ENCODE data around the gene HNRNPU.

Gene HNRNPU

DNA sequence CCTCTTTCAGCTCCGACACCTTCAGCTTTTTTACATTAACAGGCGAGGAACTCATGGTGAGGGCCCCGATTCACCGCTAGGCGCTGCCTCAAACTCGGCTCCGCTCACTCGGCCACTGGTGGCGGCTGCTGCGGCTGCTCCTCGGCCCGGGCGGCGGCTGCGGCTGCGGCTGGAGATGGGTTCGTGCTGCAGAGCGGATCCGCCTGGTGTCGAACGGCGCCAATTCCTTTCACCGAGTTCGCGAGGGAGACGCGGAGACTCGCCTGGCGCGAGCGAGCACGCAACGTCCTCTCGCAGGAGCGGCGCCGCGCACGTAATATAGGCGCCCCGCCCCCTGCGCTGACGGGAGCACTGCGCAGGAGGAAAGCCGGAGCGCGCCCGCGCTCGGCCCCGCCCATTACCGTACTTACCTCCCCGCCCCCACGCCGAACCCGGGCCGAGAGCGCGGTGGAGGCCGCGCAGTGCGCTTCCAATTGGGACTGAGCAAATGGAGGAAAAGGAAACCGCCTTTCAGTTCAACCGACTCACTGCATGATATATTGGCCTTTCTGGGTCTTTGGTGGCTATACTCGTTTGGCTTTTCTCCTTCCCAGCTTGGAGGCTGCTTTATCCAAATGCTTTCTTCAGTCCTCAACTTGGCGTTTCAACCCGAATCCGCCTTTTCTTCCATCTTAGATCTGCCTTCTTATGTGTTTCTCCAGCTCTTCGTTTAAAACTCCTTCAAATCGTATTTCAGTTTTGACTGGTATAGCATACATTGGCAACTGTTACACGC is at the start of gene HNRNPU:
Gene HNRNPU (minus strand): TSS at position 291 of the 775 bp plus-strand sequence. CDS start 236 bp downstream, at position 55.
- peak; percentile 97 for DNase-seq

DNA sequence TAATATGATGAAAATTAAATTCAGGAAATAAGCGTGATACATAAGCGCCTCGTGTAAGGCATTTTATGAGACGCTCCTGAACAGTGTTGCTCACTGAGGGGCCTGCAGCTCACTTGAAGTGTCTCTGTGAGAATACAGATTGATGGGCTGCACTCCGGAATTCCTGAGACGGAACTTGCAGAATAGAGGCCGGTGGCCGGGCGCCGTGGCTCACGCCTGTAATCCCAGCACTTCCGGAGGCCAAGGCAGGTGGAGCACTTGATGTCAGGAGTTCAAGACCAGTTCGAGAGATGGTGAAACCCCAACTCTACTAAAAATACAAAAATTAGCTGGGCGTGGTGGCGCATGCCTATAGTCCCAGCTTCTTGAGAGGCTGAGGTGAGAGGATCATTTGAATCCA is 49.5 kb upstream of the HNRNPU start:
- DNase-seq = no peak

DNA sequence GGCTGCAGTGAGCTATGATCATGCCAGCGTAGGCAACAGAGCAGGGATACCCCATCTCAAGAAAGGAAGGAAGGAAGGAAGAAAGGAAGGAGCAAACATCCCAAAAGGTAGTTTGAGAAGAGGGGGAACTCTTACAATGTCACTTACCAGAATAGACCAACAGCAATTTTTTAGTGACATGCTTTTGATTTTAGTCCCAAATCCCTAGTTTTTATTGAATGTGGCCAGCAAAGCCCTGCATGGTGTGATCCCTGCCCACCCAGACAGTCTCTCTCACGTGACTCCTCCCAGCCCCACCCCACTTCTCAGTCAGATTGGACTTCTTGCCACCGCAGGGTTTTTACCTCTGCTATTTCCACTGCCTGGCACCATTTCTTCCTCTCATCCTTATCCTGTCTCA is 39.8 kb upstream of the HNRNPU start:
- DNase-seq = no peak

DNA sequence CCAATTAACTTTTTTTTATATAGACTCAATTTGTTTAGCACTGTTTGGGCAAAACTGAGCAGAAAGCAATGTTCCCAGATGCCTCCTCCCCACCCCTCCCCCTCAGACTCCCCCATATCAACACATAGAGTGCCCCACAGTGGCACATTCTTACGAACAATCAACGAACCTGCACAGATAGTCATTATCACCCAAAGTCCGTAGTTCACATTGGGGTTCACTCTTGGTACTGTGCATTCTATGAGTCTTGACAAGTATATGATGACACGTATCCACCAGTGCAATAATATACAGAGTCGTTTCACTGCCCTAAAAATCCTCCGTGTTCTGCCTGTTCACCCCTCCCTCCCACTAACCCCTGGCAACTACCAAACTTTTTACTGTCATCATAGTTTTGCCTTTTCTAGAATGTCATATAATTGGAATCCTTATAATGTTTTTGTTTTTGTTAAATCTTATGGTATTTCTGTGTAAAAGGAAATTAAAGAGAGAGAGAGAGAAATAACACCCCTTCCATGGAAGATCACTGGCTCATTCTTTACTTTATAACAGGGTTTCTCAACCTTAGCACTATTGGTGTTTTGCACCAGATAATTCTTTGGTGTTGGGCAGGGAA is 37.2 kb upstream of the HNRNPU start:
- no peak for DNase-seq

DNA sequence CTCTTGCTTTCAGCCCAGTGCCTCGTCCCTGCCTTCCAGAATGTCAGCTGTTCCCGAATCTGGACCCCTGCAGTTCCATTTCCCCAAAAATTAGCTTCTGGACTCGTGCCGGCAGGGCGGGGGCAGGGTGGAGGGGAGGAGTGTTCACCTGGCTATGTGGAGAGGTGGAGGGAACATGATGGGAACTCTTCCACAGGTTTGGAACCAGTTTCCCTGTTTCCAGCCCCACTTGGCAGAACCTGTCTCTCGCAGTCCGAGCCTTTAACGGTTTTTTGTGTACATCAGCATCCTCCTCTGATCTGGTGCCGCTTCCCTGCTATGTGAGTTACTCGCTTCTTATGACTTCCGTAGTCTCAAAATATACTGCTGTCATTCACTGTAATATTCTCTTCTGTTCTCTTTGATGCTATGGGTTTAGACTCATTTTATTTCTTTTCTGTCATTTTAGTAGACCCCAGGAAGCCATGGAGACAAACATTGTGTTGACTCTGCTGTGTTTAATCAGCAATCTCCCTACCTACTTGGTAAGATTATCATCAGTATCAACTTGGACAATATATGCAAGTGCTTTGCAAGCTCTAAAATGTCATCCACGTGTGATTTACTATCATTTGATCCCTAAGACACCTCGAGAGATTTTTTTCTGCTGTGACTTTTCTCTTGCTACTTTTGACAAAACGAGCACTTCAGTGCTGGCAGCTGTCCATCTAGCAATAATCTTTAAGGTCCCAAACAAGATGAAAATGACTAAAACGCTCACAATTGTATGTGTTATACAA is 33.3 kb upstream of the HNRNPU start:
- DNase-seq = no peak

DNA sequence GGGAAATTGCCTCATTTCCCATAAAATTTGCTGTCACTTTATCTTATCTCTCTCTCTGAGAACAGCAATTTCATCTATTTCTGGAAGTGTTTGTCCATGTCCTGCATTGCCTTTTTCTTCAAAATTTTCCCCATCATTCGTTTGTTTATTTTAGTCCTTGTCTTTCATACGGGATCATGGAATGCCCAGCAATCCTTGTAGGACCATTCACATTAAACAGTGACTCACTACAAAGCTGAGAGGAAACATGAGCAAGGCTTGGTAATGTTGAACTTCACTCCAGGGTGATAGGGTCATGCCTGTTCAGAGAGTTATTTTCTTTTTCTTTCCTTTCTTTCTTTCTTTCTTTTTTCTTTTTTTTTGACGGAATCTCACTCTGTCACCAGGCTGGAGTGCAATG is 32.2 kb upstream of the HNRNPU start:
- peak; percentile 72 for DNase-seq

DNA sequence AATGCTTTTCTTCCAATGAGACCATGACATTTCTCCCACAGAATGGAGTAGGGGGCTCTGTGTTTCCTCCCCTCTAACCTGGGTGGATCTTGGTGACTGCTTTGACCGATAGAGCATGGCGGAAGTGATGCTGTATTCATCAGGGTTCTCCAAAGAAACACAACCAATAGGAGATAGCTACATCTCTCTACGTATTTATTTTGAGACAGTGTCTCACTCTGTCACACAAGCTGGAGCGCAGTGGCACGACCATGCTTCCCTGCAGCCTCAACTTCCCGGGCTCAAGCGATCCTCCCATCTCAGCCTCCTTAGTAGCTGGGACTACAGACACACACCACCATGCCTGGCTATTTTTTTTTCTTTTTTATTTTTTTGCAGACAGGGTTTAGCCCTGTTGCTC is 29.5 kb upstream of the HNRNPU start:
- no peak for DNase-seq

DNA sequence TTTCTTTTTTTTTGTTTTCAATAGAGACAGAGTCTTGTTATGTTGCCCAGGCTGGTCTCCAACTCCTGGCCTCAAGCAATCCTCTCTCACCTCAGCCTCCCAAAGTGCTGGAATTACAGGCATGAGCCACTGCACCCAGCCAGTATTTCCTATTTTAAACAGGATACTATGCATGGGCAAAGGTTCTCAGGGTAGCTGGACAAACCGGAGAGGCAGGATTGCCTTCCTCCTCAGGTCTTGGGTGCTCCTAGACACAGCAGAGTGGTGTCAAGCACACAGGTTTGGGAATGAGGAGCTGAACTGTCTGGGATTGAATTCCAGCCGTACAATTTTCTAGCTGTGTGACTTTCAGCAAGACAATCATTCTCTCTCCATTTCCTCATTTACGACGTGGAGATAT is 22.9 kb upstream of the HNRNPU start:
- DNase-seq = no peak

DNA sequence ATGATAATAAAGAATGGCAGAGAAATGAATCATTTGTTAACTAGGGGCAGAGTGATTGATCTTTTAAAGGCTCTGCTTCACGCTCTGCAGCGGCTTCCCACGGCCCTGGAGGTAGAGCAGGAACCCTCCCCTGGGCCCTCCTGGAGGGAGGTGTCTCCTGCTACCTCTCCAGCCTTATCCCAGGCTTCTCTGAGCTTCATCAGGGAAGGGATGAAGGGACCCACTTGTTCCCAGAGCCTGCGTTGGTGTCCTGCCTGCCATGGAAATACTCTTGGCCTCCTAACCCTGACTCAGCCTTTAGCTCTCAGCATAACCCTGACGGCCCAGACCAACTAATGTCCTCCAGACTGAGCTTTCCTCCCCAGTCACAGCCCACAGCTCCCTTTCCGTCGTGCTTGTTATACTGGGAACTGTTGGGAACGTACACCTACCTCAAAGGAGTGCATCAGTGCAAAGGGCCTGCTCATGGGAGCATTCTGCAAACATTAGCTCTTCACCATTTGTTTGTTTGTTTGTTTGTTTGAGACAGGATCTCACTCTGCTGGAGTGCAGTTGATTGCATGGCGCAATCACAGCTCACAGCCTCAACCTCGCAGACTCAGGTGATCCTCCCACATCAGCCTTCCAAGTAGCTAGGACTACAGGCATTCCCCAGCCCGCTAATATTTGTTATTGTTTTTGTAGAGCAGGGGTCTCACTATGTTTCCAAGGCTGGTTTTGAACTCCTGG is 17.4 kb upstream of the HNRNPU start:
- no peak for DNase-seq

DNA sequence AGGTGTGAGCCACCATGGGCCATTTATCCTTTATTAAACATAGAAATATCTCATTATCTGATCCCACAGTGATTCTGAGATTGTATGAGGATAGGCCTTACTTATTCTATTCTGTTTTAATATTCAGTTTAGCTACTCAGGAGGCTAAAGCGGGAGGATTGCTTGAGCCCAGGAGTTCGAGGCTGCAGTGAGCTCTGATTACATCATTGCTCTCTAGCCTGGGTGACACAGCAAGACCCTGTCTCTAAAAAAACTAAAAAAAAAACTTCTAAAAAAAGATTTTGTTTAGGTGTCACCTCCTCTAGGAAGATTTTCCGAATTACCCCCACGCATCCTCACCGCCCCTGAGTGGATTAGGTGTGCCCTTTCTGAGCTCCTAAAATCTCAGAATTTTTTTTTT is 14.3 kb upstream of the HNRNPU start:
- DNase-seq = no peak

DNA sequence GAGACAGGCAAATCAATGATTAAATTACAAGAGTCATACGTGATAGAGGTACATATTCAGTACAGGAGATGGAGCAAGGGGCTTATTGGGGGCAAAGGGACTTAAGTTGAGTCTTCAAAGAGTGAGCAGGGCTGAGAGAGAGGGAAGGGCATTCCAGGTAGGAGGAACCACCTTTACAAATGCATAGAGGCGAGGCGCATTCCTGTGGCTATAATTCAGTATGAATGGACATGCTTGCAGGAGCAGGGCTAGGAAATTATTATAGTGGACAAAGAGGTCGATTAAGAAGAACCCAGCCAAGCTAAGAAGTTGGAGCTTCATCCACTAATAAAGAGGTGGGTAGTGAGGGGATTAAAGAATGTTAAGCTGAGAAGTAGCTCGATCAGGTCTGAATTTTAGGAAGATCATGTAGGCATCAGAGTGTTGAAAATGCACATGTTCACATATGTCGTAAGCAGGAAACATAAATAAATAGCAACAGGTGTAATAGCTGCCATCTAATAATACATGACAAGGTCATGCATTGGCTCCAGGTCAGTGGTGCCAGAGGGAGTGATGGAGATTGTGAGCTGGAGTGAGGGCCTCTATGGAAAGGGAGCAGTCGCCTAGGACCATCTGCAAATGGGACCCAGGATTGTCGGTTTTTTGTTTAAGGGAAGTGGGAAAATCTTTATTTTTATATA is 12.0 kb upstream of the HNRNPU start:
- DNase-seq = no peak

DNA sequence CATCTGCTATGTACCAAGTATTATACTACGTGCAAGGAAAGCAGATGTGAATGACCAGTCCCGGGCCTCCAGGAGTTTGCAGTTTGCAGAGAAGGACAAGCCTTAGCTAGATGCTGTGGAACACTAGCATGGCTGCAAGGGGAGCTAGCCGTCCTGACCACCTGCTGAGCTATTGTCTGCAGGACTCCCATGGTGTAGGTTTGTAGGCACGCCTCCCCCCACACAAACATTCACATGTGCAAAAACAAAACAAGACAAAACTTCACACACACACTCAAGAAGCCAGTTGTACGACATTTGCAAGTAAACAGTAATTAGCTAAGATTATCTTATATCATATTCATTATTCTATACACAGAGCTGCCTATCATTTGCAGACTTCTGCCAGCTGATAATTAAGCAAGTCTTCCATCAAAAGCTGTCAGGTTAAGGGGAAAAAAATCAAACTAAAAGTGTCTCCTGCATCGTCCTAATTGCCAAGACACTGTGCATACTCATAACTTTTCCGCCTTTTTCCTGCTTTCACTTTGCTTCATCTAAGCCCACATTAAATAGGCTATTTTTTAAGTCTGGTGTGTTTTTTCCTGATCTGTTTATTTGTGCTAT is 10.7 kb upstream of the HNRNPU start:
- DNase-seq = no peak

DNA sequence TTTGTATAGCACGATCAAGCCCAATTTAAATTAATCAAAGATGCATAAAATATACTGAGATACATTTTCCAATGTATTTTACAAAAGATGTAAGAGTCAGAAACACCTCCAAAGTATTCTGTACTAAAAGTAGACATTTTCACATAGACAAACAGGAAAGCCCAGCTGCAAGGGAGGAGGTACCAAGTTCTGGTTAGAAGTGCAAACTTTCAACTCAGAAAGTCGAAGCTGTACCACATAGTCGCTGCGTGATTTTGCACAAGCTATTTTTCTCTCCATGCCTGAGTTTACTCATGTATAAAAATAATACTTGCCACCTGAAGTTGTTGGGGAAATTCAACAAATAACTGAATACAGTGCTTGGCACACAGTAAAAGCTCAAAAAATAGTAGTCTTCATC is 5.6 kb upstream of the HNRNPU start:
- no peak for DNase-seq

DNA sequence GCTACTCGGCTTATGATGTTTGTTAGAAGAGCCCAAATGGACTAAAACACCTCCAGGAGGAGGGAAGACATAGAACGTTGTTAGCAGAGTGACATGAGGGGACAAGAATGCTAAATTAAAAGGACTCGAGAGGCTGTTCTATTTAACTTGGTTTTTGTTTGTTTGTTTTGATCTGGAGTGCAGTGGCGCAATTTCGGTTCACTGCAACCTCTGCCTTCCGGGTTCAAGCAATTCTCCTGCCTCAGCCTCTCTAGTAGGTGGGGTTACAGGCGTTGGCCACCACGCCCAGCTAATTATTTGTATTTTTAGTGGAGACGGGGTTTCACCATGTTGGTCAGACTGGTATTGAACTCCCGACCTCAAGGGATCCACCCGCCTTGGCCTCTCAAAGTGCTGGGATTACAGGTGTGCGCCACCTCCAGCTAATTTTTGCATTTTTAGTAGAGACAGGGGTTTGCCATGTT is 5.1 kb upstream of the HNRNPU start:
- no peak for DNase-seq

DNA sequence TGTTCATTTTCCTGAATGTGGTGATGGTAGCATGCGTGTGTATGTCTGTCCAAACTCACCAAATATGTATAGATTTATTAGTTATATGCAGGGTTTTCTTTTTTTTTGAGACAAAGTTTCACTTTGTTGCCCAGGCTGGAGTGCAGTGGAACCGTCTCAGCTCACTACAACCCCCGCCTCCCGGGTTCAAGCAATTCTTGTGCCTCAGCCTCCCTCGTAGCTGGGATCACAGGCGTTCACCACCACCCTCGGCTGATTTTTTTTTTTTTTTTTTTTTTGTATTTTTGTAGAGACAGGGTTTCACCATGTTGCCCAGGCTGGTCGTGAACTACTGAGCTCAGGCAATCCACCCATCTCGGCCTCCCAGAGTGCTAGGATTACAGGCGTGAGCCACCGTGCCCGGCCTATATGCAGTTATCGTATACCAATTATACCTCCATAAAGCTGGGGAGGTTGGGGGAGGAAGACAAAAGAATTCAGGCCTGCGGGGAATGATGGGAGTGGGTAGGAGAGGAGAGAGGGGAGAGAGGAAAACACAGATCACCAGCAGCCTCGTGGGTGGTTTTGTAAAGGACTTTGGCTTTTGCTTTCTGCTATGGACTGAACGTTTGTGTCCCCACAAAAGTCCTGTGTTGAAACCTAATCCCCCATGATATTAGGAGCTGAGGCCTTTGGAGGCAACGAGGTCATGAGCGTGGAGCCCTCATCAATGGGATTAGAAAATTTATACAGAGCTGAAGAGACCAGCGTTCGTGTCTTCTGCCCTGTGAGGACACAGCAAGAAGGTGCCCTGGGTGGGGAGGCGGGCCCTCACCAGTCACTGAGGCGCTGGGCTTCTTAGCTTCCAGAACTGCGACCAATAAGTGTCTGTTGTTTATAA is 4.4 kb upstream of the HNRNPU start:
- DNase-seq = no peak

DNA sequence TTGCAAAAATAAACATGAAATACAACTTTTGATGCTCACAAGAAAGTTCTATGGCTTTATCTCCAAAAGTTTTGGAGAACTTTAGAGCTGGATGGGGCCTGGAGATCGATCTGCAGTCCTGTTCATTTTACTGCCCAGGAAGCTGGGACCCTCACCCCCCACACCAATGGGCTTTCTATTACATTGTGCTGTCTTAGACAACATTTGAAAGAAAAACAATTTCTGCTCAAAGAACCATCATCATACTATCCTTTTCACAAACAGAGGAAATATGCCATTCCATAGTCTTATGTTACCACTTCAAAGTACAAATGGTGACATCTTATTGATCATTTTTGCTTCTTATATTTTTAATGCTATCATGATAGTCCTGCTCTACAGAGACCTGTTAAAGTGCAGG is 2.0 kb upstream of the HNRNPU start:
- DNase-seq = no peak

DNA sequence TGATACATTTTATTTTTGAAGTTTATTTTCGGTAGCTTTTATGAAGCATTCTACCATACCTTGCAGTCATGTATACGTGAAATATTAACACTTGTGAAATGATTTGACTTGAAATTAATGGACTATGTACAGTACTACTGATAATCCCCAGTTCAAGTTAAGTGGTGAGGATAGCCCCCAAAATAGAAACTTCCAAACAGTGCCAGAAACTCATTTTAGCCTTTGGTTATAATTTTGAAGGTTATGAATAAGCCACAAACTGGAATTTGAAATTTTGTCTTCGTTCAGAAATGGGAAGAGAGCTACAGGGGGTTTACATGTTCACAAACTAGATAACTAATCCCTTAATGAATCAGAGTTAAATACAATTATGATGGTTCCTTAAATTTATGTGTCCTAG is 1.5 kb upstream of the HNRNPU start:
- no peak for DNase-seq

DNA sequence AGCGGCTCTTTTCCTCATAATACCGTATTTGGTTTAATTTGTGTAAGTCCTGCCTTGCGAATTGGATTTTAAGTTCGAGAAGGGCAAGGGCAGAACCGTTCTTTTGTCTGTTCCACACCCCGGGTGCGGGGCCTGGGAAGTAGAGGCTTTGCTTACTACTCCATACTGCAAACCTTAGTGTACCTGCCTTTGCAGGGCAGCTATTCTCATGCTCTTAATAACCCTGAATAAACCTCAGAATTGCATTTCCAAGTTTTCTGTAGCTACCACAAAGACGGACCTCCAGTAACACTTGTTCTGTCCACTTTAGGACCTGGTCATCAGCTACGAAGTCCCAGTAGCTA is 657 bp upstream of the HNRNPU start:
- no peak for DNase-seq

DNA sequence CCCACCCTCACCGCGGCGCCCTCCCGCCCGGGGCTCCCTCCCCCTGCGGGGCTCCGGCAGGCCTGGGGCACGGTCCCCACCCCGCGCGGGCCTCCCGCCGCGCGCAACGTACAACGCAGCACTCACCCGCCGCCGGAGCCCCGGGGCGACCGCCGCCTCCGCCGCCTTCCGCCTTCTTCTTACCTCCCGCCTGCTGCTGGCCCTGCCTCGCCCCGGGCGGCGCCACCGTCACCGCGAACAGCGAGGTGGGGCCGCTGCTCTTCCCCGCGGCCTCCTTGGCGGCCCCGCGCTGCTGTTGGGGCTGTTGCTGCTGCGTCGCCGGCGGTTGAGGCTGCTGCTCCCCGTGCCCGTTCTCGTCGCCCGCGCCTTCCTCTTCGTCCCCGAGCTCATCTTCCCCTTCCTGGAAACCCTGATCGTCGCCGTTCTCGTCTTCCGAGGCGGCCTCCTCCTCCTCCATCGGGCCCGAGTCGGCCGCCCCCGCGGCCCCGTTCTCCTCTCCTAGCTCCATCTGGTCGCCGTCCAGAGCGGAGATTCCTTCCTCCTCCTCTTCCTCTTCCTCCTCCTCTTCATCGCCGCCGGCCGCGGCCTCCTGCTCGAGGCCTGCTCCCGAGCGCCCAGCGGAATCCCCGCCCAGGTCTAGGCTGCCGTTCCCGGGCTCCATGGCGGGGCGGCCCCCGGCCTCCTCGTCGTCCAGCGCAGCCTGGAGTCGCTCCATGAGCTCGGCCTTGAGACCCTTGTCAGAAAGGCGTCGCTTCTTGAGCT is 671 bp downstream of the HNRNPU start:
- no peak for DNase-seq

DNA sequence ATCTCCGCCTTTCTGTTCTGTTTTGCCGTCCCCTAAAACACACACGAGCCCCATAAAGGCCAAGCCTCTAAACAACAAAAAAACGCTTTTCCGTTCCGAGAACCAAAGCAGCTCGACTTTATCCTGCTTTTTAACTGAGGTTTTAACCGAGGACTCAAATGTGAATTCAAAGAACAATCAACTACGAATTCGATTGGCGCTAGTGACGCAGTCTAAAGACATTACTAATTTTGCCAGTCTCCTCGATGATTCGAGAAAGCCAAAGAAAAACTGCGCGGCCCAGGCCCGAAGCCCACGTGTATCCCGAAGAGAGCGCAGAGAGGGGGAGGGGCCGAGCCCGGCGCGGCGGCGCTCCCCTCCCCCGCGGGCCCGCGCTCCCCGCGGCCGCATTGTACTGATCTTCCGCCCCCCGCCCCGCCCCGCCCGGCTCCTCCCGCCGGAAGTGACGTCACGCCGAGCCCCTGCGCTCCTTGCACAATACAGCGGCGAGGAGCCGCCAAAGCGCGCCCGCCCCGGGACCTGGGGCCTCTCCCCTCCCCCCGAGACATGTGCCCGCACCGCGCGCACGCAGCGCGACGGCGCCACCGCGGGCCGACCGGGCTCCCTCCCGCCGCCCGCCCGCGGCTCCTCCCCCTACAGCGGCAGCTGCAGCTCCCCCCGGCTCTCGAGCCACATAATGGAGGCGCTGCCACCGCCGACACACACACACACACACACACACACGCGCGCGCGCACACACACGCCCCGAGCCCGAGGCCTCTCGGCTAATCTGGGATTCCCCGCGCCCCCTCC is 1.4 kb downstream of the HNRNPU start:
- DNase-seq = peak; percentile 88
